Ecto neural progenitor cell (in vitro differentiated cells): ENCODE data around the gene NEK4.

Experiments used
- DNase-seq: peaks from one replicate; pipeline ENCODE4 v3.0.0-alpha.2; 2018; ENCODE audit warnings: low spot score

NEK4 gene

GRCh38 chr3:52663098-52663497 is 107.6 kb downstream of the NEK4 start:
- DNase-seq: no peak

- no peak for DNase-seq
Measured at GRCh38 chr3:52660046-52660445, 110.7 kb downstream of the NEK4 start.
